WERI-Rb-1 (cell line): Measurements from ENCODE around the gene ZFP1.

Experiments
- DNase-seq: peaks from one replicate; pipeline ENCODE4 v3.0.0-alpha.2; 2020
- H3K27ac ChIP-seq: fragments of 250-450 bp; sonication (Bioruptor Pico); 2 replicates; pipeline ENCODE4 v1.5.1; 2020; ENCODE audit warnings: mild to moderate bottlenecking, moderate library complexity
- H3K27me3 ChIP-seq: fragments of 250-450 bp; sonication (Bioruptor Pico); 2 replicates; pipeline ENCODE4 v1.5.1; 2021; ENCODE audit warnings: mild to moderate bottlenecking, low read depth, moderate library complexity; ENCODE audit not compliant: insufficient read depth, severe bottlenecking
- H3K36me3 ChIP-seq: fragments of 250-450 bp; sonication (Bioruptor Pico); 2 replicates; pipeline ENCODE4 v1.5.1; 2020; ENCODE audit warnings: mild to moderate bottlenecking, moderate library complexity
- H3K4me3 ChIP-seq: 2 replicates; pipeline ENCODE4 v1.5.1; 2011; ENCODE audit warnings: low read depth, mild to moderate bottlenecking, control low read depth, low read length
- H3K9me3 ChIP-seq: fragments of 250-450 bp; sonication (Bioruptor Pico); 2 replicates; pipeline ENCODE4 v1.5.1; 2021; ENCODE audit warnings: mild to moderate bottlenecking, moderate library complexity; ENCODE audit not compliant: severe bottlenecking
- CTCF ChIP-seq: IDR thresholded peaks from 2 replicates; pipeline ENCODE4 v1.5.1; 2011; ENCODE audit warnings: low read depth, mild to moderate bottlenecking, control low read depth, inconsistent platforms, low read length

Gene ZFP1

GRCh38 chr16:75102595-75102994 lies 45.7 kb upstream of the ZFP1 start:
- H3K27me3 ChIP-seq = no peaks in the 10 kb centered on the region
- no peaks in the 10 kb centered on the region for H3K9me3 ChIP-seq
- H3K36me3 ChIP-seq = peaks cover 16% of the 10 kb centered on the region
- TF ChIP-seq CTCF = no peak
- H3K27ac ChIP-seq = no peak overlapping the region
- no peak for DNase-seq
- no peak overlapping the region for H3K4me3 ChIP-seq

- no peak overlapping the region for H3K27ac ChIP-seq
- no peak for DNase-seq
- no peaks in the 10 kb centered on the region for H3K27me3 ChIP-seq
- H3K9me3 ChIP-seq = no peaks in the 10 kb centered on the region
- peaks cover 16% of the 10 kb centered on the region for H3K36me3 ChIP-seq
- no peak for TF ChIP-seq CTCF
- H3K4me3 ChIP-seq = no peak overlapping the region
These were observed 44.3 kb upstream of the ZFP1 start for GRCh38 chr16:75103994-75104393.

- Histone ChIP-seq H3K27ac (no peak overlapping the region), H3K4me3 (no peak overlapping the region), H3K36me3 (peaks cover 20% of the 10 kb centered on the region), H3K27me3 (no peaks in the 10 kb centered on the region), H3K9me3 (no peaks in the 10 kb centered on the region)
- no peak for TF ChIP-seq CTCF
- DNase-seq = no peak
These were observed 43.5 kb upstream of the ZFP1 start for GRCh38 chr16:75104836-75105235.

GRCh38 chr16:75105306-75106061 lies 42.8 kb upstream of the ZFP1 start:
- no peak for TF ChIP-seq CTCF
- H3K27ac ChIP-seq = no peak overlapping the region
- no peak for DNase-seq
- no peaks in the 10 kb centered on the region for H3K27me3 ChIP-seq
- no peak overlapping the region for H3K4me3 ChIP-seq
- no peaks in the 10 kb centered on the region for H3K9me3 ChIP-seq
- peaks cover 20% of the 10 kb centered on the region for H3K36me3 ChIP-seq

GRCh38 chr16:75106351-75107274 lies 41.7 kb upstream of the ZFP1 start:
- Histone ChIP-seq H3K27me3 (no peaks in the 10 kb centered on the region), H3K36me3 (peaks cover 20% of the 10 kb centered on the region; the same call in 1 of the 2 replicates), H3K4me3 (no peak overlapping the region), H3K9me3 (no peaks in the 10 kb centered on the region), H3K27ac (peak overlapping the region; percentile 22; the same call in 1 of the 2 replicates)
- DNase-seq = no peak
- no peak for TF ChIP-seq CTCF
